ENCODE results near the gene XRCC1. TPM values are rescaled to one million over a fixed set of nuclear protein-coding genes. Genes with fewer than 3 reads are reported as not detected.

XRCC1 gene, protein sequence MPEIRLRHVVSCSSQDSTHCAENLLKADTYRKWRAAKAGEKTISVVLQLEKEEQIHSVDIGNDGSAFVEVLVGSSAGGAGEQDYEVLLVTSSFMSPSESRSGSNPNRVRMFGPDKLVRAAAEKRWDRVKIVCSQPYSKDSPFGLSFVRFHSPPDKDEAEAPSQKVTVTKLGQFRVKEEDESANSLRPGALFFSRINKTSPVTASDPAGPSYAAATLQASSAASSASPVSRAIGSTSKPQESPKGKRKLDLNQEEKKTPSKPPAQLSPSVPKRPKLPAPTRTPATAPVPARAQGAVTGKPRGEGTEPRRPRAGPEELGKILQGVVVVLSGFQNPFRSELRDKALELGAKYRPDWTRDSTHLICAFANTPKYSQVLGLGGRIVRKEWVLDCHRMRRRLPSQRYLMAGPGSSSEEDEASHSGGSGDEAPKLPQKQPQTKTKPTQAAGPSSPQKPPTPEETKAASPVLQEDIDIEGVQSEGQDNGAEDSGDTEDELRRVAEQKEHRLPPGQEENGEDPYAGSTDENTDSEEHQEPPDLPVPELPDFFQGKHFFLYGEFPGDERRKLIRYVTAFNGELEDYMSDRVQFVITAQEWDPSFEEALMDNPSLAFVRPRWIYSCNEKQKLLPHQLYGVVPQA
- 10.6 TPM for total RNA-seq

- DNase-seq = peak; percentile 99
These were observed at the start of gene XRCC1, which contains the start of gene PINLYP for GRCh38 chr19:43575156-43575950. TSS of gene XRCC1 (minus strand) at chr19:43575527. CDS start at chr19:43575458, 69 bp downstream. TSS of gene PINLYP (plus strand) at chr19:43575801. CDS start at chr19:43577192, 1,391 bp downstream.

DNA sequence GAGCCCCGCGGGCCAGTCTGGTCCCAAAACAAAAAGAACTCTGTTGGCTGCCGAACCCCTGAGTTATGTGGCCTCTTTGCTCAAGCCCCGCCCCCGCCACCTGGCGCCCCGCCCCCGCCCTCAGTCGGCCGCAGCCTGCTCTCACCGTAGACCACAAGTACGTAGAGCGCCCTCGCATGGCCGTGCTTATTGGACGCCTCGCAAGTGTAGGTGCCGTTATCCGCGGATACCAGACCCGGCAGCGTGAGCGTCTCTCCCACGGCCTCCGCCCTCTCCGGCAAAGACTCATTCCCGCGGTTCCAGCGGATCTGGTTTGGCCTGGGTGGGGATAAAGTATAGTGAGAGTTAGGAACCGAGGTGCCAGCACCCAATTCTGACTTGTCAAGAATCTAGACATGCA, 49.6 kb upstream of the XRCC1 start:
- no peak for DNase-seq

- DNase-seq = no peak
These were observed 48.8 kb upstream of the XRCC1 start for GRCh38 chr19:43623889-43624670.

- DNase-seq = no peak
These were observed 47.6 kb upstream of the XRCC1 start for GRCh38 chr19:43622956-43623355.

GRCh38 chr19:43622070-43622469, 46.7 kb upstream of the XRCC1 start:
- no peak for DNase-seq

DNA sequence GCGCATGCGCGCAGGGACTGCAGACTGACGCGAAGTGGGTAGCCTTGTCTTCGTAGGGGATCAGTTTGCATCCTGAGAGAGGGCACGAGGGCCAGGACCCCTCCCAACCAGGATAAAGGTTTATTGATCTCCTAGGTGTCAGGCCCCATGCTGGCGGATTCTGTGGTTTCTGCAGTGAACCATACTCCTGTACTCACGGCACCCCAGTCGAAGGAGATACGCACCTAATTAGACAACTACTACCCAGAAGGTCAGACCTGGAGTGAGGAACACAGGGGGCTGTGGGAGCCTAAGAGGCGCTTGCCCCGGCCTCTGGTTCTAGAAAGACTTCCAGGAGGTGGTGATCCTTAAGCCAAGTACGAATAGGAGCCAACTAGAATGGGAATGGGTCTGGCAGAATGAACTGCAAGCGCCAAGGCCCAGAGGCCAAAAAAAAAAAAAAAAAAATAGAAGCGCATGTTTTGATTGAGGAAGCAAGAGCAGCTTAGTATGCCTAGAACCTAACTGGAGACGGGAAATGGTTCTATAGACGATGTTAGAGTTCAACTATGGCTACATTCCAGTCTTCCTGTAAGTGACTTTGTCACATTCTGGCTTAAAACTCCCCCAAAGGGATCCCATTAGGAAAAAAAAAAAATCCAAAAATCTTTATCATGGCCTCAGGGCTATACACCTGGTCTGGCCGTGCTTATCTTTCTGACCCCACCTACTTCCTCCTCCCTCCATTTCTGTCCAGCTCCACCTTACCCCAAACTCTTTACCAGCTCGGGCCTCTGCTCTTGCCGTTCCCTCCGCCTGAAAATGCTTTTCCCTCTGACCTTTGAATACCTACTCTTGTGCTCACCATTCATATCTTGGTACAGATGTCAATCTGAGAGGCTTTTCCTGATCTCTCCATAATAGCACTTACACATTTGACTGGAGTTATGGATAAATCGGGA, 45.0 kb upstream of the XRCC1 start:
- no peak for DNase-seq

DNA sequence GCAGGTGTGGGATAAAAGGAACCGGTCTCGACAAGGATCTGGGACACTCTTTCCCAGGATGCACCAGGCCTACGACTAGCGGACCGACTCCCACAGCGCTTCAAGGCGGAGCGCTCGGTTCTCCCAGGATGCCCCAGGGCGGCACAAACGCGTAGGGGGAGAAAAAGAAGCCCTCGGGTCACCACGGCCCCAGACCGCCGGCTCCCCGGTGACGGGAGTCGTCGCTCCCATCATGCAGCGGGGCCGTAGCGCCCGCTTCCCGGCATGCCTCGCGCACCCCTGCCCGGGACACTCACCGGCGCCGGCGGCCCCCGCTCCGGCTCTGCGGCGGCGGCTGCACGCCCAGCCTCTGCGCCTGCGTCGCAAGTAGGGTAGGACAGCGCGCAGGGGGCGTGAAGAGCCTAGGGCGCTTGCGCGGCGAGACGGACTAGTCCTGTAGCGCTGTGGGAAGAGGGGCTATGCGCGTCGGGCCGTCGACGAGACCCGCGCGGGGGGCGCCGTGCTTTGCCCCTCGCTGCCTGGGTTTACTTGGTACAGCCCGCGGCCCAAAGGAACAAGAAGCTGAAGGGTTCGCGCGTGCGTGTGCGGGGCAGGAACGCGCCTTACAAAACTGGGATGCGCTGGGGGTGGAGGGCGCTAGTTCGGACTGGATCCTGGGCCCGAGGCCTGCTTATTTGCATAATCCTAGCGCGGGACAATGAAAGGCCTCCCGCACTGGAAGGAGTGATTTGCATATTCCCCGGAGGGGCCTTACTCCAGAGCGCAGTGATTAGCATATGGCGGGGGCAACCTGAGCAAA, 44.1 kb upstream of the XRCC1 start, which contains the start of gene ZNF428:
ZNF428 (minus strand) TSS at position 368 of the 799 bp plus-strand sequence. CDS start 5,325 bp downstream, outside the sequence.
- peak; percentile 93 for DNase-seq

- peak; percentile 72 for DNase-seq
These were observed 43.6 kb upstream of the XRCC1 start for GRCh38 chr19:43618921-43619261.

DNA sequence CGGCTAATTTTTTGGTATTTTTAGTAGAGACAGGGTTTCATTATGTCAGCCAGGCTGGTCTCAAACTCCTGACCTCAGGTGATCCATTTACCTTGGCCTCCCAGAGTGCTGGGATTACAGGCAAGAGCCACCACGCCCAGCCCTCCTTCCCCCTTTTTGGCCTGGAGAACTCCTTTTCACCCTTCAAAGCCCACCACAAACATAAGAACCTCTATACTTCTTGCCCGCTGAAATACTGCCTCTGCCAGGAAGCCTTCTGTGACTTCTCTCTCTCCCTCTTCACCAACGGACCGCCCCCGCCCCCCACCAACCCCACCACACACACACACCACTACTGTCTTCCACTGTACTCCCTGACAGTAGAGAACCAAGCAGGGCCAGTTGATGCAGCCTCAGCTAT, 41.6 kb upstream of the XRCC1 start:
- no peak for DNase-seq

DNA sequence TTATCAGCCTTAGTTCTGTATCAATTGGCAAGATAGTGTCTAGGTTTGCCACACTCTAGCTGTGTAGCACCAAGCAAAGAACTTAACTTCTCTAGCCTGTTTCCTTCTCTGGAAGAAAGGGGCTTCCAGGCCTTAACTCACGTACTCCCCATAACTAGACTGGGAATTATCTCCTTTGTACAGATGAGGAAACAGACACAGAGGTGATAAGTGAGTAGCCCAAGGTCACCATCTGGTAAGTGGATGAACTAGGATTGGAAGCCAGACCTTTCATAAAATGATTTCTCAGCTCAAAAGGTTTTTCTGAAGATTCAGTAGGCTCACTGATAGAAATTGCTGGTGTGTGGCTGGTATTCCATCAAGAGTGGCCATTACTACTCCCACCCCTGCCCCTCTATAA, 41.0 kb upstream of the XRCC1 start:
- DNase-seq = no peak

DNA sequence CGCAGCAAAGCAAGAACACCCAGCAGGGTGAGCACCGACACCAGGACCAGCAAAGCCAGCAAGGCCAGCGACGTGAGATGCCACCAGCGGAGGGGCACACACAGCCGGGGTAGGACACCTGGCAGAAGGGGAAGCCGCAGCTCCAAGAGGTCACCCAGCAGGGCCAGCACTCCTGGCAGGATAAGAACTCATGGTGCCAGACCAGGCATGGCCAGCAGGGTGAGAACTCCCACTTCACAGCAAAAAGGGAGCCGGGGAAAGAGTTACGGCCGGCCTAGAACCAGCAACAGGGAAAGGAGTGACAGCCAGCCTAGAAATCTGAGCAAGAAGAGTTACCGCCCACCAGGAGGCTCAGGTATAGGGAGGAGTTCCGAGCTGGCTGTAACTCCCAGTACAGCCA, 37.0 kb upstream of the XRCC1 start:
- DNase-seq = no peak

DNA sequence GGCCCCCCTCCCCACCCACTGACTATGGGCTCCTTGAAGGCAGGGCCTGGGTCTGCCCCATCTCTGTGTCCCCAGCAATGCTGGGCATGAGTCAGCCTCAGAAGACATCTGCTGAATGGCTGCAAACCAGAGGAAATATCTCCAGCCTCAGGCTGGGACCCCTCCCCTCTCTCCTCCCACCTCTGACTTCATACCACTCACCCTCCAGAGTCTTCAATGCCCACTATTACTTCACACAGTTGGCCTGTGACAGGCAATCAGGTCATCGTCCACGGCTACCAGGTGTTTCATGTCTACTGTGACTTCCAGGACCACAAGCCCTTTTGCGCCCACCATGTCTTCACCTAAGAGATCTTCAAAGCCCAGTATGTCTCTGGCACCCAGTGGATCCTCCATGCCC, 36.5 kb upstream of the XRCC1 start, which contains the start of gene SRRM5:
SRRM5 (plus strand) TSS at position 301 of the 400 bp plus-strand sequence; CDS start at position 335, 34 bp downstream.
- no peak for DNase-seq

DNA sequence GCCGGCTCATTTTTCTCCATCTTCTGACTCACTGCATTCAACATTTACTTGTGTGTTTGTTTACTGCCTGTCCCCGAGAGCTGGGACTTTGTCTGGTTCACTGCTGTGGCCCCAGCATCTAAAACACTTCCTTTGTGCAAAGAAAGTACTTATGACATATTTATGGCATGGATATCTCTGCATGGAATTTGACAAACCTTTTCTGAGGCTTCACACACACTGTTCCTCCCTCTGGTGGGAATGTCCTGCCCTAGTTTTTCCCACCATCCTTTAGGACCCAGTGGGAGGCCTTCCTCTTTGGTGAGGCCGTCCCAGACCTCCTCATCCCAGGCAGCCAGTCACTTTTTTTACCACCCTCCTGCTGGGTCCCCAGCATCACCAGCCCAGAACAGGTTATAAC, 35.2 kb upstream of the XRCC1 start:
- no peak for DNase-seq

- no peak for DNase-seq
These were observed 34.5 kb upstream of the XRCC1 start for GRCh38 chr19:43609872-43610271.

- DNase-seq = no peak
These were observed 32.2 kb upstream of the XRCC1 start for GRCh38 chr19:43607238-43608205.

DNA sequence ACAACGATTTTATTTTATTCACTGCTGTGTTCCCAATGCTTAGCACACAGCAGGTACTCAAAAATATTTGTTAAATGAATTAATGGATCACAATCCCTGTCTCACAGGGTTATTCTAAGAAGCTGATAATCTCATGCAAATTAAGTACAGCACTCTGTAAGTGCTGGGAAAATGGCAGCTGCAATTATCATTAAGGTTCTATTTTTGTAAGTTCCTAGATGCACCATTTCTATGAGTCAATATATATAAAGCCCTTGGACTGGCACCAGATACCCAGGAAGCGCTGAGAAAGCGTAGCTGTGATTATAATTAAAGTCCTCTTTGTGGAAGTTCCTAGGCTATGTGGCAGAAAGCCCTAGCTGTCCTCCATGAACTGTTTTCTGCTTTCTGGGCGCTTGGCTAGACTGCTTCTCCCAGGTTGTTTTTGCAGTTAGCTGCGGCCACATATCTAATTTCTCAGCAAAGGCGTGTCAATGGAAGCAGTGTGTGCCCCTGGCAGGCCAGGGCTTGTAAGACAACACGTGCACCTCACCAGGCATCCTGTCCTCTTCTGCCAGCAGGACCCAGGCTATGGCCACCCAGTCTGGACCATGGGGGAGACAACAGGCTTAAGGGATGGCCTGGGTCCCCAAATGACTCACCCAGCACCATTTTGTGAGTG, 31.4 kb upstream of the XRCC1 start:
- no peak for DNase-seq

- no peak for DNase-seq
These were observed 30.7 kb upstream of the XRCC1 start for GRCh38 chr19:43605875-43606568.
